IPS-NIHi11 (cell line): Measurements from ENCODE around the gene LHX5.

ENCODE experiments used
- DNase-seq: peaks from one replicate; pipeline ENCODE4 v3.0.0; 2012; ENCODE audit warnings: mixed read lengths, low spot score

LHX5 gene

DNA sequence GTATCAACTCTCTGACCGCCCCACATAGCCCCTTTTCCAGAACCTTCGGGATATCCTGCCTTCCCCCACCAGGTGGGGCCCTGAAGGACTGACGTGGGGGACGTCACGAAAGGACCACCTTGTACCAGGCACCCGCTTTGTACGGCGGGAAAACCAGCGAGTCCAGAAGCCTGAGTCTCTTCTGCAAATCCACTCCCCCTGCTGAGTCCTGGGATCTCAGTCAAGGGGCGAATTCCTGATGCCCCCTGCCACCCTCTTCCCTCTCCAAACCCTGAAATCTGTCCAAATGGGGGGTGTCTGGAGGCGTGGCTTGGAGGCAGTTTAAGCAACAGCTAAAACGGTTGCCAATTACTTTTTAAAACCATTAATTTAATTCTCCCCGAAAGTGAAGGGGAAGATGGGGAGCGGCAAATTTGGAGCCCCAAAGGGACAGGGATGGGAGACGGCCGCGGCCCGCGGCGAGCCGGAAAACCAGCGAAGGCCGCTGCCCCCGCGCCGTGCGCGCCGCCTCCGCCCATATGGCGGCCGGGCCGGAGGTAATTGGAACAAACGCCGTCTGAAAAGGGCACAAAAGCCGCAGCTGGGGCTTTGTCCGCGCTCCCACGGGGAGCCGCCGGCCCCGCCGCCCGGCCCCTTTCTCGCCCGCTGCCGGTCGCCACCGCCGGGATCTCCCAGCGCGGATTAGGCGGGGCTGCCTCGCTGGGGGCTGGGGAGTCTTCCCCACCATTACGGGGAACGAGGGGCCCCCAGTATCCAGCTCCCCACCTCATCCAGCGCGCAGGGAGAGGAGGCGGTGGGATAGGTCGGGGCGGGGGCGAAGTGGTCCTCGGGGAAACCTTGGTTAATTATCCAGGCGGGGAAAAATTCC lies 6.6 kb downstream of the LHX5 start:
- DNase-seq, result no peak

DNA sequence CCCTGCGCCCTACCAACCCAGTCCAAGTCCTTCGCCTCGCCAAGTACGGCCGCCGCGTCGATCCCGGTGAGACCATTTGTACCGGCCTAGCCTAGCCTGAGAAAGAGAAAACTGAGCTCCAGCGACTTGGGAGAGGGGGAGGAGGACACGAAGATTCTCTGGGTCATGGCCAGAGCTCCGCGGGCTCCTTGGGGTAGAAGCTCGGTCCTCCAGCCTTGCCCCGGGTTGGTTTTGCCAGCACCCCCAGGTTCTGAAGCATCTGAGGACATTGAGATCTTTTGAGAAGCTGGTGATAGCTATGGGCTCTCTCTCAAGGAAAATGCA lies 7.3 kb downstream of the LHX5 start:
- DNase-seq, result no peak

DNA sequence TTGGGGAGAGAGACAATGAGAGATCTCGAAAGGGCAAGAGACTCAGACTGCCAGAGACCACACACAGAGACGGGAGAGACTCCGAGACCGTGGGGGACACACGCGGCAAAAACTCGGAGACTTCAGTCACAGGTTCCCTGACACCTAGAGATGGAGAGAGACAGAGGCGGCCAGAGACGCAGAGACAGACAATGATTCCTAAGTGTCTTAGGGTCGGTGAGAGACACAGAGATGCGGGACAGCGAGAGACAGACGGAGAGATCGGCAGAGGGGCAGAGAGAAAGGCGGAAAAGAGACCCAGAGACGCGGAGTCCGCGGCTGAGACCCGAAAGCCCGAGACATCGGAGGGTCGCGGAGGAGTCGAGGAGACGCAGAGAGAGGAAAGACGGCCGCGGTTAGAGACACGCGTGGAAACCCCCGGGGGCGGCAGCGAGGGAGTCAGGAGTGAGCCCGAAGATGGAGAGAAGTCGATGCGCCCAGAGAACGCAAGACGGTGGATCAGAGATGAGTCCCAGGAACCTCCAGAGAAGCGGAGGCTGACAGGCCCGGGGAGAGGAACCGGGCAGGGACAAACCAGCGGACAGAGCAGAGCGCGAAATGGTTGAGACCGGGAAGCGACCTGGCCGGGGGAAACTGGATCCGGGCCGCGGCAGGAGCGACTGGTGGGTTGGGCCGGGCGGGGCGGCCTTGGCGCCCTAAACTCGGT lies 7.8 kb downstream of the LHX5 start:
- DNase-seq, result no peak

GRCh38 chr12:113462998-113463745 lies 8.5 kb downstream of the LHX5 start:
- no peak for DNase-seq

DNA sequence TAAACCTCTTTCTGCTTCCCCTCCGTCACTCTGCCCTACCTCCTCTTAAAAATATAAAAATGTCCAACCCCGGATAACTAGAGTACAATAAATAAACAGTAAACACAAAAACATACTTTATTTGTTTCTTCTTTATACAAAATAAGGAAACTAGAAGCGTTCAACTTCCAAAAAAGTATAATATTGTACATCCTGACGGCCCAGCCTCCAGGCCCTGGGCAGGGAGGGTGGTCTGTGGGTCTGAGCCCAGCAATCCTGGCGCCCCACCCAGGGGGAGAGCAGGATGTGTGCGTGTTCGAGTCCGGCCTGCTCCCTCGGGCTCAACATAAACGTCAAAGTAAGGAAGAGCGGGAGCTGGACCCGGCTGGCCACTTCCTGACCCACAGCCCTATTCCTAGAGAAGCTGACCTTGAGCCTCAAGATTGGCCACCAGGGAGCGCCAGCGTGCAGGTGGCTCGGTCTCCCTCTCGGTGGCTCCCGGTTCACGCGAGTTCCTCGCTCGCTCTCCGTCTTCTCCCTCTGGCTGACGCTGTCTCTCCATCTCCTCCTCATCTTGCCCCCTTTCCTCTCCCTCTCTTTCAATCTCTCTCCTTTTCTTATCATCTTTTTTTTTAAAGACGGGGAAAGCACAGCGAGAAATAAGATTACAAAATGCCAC lies 9.4 kb downstream of the LHX5 start:
- peak; percentile 87 for DNase-seq

GRCh38 chr12:113461666-113462065 lies 10.0 kb downstream of the LHX5 start:
- DNase-seq, result peak; percentile 75

DNA sequence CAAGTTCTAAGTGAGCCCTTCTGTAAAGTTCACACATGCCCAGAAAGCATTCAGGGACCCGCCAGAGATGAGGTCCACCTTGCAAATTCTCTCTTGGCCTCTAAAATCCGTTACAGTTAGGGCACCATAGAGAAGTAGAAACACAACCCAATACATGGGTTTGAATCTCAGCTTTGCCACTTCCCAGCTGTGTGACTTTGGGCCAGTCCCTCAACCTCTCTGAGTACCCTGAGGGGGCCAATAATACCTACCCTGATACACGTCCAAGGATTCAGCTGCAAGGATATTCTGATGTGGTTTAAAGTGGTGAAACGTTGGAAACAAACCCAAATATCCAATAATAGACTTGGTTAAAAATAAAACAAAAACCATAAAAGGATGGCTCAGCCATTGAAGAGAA lies 11.7 kb downstream of the LHX5 start:
- no peak for DNase-seq

DNA sequence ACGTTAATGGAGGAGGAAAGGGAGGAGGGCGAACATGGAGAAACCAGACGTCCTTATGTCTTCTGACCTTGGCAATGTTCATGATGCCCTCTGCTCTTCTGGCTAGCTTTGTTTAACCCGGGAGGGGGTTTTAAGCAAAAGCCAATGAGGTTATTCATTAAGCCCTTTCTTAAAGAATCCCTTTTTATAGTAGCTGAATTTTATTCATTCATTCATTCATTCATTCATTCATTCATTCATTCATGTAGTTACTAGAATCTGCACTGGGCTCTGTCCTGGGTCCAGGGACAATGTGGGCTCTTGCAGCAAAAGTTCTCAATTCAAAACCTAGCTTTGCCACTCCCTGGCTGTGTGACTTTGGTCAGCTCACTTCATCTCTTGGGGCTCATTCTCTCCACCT lies 14.0 kb downstream of the LHX5 start:
- DNase-seq, result no peak

DNA sequence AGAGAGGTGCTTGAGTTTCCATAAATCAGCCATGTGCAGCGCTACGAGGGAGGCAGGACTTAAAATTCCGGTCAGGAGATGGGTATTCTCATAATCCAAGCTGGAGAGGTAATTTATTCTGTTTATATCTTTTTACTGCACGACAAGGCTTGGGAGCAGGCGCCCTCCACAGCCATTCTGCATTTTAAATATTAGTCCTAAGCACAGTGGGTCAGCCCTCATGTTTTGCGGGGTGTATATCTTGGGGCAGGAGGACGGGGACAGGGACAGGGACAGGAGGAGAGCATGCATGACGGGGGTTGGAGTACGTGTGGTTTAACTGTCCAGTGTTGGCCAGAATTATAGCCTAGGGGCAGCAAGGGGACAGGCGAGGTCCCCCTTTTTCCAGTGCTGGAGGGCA lies 14.5 kb downstream of the LHX5 start:
- no peak for DNase-seq

DNA sequence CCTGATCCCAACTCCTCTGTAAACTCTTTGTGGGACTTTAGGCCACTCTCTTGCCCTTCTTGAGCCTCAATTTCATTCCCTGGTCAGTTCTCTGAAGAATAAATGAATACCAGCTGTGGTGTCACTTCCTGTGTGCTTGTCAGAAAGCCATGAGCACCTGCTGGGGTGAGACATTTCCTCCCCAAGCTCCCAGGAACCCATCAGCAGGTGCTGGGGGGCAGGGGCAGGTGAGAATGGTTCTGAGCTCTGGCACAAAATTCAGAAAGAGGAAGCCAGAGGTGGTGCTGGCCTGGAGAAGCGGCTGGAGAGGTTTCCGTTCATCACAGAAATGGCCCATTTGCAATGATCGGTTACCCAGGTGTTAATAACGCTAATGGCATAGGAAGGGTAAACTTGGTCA lies 14.9 kb downstream of the LHX5 start:
- no peak for DNase-seq

GRCh38 chr12:113456199-113456598 lies 15.5 kb downstream of the LHX5 start:
- no peak for DNase-seq

DNA sequence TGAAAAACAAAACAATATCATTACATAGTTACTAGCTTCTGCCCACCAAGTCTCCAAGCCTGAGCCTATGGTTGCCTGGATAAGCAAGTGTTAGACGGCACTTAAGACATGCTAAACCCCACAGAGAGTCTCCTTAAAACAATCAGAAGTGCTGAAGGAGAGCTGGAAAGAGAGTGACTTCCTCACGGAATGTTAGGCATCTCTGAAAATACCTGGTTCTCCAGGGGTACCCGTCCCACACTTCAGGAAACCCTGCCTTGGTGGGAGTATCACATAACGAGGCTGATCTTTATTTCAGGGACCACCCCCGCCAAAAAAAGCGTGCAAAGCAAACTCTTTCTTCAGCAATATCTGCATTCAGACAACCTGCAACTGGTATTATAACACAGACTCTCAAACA lies 18.3 kb downstream of the LHX5 start:
- no peak for DNase-seq

DNA sequence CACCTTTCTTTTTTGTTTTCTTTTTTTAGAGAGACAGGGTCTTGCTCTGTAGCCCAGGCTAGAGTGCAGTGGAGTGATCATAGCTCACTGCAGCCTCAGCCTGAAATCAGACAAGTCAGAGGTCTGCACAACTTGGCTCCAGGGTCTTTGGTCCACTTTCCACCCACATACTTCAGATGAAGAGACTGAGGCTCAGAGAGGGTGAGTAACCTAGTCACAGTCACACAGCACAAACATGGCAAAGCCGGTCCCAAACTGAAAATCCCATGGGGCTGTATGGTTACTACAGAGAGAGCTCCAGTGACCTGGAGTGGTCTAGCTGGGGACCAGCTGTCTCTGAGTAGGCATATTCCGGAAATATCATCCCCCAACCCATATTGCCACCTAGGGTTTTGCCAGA lies 19.2 kb downstream of the LHX5 start:
- no peak for DNase-seq

DNA sequence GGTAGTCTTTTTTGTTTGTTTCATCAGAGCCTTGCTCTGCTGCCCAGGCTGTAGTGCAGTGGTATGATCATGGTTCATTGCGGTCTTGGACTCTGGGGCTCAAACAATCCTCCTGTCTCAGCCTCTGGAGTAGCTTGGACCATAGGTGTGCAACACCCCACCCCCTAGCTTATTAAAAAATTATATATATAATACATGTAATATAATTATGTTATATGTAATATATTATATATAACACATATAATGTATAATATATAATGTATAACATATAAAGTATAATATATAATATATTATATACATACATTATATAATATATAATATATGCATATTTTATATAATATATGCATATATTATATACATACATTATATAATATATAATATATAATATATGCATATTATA lies 21.8 kb downstream of the LHX5 start:
- no peak for DNase-seq

DNA sequence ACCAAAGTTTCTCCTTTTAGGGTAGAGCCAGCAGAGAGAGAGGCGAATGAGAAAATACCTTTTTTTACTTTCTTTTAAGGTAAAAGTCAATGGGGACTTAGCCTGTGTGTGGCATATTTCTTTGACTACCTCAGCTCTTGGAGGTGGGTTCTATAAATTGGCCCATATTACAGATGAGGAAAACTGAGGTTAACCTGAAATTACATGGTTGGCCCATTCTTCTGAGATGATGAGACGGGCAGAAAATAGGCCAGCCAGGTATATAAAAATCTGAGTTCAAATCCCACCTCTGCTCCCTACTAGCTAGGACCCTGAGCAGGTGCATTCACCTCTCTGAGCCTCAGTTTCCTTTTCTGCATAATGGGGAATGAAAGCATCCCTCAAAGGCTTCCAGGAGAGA lies 22.4 kb downstream of the LHX5 start:
- DNase-seq, result no peak

- no peak for DNase-seq
Observed at GRCh38 chr12:113448873-113449272, 22.8 kb downstream of the LHX5 start.

DNA sequence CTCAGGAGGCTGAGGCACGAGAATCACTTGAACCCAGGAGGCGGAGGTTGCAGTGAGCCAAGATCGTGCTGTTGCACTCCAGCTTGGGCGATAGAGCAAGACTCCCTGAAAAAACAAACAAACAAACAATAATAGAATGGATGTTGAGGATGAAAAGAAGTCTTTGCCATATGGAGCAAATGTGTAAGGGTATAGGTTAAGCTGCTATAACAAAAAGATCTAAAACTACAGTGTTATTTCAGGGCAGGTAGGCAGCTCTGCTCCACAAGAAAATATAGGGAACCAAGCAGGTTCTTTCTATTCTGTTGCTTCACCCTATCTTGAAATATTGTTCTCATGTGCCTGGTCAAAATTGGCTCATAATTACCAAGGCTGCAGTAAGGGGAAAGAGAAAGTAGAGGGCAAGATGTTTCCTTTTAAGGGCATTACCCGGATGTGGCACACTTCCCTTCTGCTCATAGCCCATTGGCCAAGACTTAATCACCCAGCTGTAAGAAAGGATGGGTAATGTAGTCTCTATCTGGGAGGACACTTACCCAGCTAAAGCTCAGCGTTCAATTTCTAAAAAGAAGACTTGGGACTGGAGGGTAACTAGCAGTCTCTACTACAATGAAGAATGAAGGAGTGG lies 26.0 kb downstream of the LHX5 start:
- DNase-seq, result no peak

DNA sequence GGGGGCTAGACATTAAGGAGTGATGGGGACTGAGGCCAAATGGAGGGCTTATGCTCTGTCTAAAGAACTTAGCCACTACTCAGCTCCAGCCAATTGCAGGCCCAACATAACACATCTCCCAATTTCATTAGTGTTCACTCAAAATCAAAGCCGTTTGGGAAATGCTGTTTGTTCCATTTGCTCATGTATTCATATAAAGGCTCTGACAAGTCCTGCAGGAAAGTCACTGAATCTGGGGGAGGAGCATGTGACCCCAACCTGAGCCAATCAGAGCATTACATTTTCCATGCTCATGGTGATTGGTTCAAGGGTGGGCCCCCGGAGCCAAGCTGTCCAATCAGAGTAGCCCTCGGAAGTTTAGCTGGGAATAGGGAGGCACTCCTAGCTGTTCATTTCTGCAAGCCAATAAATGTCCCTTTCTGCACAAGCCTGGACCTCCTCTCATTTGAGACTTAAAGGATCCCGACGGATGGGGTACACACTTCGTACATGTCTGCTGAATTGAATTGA lies 28.6 kb downstream of the LHX5 start:
- no peak for DNase-seq

GRCh38 chr12:113440947-113441782 lies 30.5 kb downstream of the LHX5 start:
- DNase-seq, result no peak

- DNase-seq, result no peak
Observed at GRCh38 chr12:113440336-113440735, 31.3 kb downstream of the LHX5 start.

DNA sequence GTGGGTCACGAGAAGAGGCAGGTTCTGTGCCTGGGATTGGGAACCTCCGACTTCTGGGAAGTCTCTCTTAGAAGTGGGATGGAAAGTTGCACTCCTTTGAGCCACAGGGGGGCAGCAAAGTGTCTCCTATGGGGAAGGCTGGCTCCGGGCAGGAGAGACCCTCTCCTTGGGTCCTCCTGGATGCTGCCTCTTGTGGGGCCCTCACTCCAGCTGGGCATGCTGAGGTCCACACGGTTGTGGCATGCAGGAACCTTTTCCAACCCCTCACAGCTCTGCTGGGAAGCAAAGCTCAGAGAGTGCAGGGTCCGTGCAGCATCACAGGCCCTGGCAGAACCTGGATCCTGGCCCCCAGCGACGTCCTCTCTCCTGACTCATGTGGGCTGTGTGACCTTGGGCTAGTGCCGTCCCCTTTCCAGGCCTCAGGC lies 32.1 kb downstream of the LHX5 start:
- peak; percentile 90 for DNase-seq
